HG03565 (cell line): Measurements from ENCODE around the gene IER5L.
"Not testable (repeated sequence)": the region's sequence is repeated elsewhere in the genome, so short reads cannot be mapped to it uniquely, and the experiment has no call there.

Experiments
- ATAC-seq: cut with Tn5 transposase; IDR thresholded peaks from one replicate; pipeline ENCODE4 v1.9.1; 2021; ENCODE audit warnings: mild to moderate bottlenecking, moderate library complexity; ENCODE audit not compliant: unreplicated experiment

IER5L gene

GRCh38 chr9:129140397-129141065, 37.5 kb downstream of the IER5L start:
- ATAC-seq = peak; percentile 9

- ATAC-seq = peak; percentile 57
Measured at GRCh38 chr9:129139993-129140396, 38.1 kb downstream of the IER5L start.

- ATAC-seq = no peak
Measured at GRCh38 chr9:129139233-129139992, 38.6 kb downstream of the IER5L start.

DNA sequence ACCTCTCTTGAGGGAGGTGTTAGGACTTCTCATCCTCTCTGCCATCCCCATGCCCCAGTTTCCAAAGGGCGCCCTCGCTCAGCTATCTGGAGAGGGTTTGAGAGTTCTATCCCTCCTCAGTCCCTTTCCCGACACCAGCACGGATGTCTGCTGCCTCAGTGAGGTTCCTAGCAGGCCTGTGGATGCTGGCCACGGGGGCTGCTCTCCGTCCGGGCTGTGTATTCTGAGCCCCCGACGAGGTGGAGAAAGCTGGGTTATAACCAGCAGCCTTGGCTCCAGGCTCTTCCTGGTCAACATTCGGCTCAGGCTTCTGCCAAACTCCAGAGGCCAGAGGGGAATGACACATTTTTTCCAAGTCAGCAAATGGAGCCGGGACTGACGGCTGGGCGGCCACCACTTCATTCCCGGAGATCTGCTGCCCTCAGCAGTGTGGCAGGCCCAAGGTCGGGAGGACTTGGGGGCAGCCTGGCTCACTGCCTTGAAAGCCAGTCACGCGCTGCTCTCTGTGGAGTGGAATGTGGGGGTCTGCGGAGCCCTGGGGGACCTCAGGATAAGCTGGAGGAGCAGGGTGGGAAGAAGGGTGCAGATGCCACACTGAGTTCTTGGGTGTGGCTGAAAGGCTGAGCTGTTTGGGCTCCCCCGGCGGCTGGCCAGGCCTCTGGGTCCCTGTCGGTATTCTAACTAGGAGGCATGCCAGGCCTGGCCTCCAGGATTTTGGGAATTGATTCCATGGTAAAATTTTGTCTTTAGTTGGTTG, 39.4 kb downstream of the IER5L start:
- ATAC-seq = no peak

DNA sequence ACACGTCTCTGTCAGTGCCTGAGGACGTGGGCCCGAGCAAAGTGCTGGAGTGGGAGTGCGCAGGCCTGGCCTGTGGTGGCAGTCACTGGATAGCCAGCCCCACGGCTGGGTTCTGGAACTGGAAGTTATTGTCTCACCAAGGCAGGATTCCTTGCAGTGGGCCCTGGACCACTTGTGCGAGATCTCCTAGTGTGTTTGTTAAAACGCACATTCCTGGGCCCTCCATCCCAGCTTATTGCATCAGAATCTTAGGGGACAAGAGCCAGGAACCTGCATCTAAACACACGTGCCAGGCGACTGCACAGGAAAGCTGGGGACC, 40.0 kb downstream of the IER5L start:
- no peak for ATAC-seq

- ATAC-seq = no peak
Measured at GRCh38 chr9:129137292-129138143, 40.5 kb downstream of the IER5L start.

DNA sequence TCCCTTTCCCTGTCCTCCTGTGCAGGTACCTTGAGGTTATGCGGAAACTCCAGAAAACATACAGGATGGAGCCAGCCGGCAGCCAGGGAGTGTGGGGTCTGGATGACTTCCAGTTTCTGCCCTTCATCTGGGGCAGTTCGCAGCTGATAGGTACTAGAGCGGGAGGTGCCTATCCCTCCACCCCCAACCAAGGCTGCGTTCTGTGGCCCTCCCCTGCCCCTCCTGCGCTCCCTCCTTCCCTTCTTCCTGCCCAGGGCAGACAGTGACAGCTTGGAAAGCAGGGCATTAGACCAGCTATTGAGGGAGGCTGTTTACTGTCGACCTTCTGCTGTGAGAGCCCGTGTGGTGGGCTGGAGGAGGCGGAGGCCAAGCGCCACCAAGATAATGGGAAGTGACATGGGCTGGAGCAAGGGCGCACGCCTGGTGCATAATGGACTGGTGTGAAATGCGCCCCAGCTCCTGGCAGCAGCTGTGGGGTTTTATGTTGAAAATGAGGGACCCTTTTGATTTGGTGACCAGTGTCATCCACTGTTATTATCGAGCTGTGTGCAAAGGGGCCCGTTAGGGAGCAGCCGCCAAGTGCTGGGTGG, 41.5 kb downstream of the IER5L start:
- no peak for ATAC-seq

DNA sequence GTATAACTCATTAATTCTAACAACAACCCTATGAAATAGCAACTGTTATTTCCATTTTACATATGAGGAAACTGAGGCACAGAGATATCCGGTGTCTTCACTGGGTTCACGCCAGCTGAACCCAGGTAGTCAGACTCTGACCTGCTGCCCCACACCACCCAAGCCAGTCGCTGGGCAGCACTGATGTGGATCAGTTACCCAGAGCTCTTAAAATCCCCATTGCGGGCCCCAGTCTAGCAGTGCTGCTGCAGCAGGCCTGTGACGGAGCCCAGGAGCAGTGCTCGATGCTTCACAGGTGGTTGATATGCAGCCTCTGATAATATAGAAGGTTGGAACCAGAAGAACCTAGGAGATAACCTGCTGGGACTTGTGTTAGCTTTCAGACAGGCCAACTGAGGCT, 42.6 kb downstream of the IER5L start:
- no peak for ATAC-seq

DNA sequence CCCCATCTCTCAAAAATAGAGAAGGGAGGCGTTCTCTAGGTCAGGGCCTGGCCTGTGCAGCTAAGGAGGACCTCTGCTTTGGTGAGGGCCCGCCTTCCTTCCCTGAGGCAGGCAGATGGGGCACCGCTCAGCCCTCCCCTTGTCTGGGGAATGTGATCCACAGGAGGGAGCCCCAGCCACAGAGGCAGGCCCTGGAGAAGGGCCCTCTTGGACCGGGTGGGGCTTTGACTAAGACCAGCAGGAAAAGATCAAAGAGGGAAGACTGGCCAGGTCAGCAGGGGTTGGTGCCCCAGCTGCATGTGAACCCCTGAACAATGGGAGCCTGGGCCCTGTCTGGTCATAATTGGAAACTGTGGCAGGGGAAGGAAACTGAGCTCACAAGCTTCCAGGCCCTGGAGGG, 45.0 kb downstream of the IER5L start:
- ATAC-seq = no peak

DNA sequence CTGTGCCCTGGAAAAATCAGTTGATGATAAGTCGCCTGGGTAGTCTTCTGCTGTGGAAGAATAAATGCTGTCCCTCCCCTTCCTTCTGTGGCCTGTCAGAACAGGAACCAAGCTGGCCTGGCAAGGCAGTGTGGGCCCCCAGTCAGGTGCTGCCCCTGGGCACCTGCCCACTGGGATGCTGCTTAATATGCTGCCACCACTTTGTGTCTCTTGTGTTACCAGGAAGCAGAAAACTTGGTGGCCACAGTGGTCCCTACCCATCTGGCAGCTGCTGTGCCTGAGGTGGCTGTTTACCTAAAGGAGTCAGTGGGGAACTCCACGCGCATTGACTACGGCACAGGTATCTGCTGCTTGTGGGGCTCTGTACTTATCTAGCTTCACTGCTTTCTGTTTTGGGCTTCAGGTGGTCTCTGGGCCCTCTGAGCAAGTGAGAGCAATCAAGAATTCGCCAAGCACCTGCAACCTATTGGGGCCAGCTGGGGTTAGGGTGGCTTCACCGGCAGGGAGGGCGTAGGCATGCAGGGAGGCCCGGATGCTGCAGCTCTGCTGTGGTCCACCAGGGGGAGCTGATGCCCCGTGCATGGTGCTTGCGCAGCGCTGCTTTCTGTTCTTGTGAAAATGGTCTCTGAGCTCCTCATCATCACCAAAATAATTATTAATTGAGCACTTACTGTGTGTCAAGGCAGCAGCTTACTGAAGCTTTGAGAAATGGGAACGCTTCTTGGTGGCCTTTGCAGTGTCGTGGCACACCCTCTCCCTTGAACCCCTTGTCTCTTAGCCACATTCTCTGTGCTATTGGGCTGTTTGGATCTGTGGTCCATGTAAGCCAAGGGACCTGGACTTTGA, 46.5 kb downstream of the IER5L start:
- peak; percentile 60 for ATAC-seq

- no peak for ATAC-seq
Measured at GRCh38 chr9:129130791-129131190, 47.3 kb downstream of the IER5L start.

GRCh38 chr9:129130271-129130670, 47.8 kb downstream of the IER5L start:
- ATAC-seq = not testable (repeated sequence)

DNA sequence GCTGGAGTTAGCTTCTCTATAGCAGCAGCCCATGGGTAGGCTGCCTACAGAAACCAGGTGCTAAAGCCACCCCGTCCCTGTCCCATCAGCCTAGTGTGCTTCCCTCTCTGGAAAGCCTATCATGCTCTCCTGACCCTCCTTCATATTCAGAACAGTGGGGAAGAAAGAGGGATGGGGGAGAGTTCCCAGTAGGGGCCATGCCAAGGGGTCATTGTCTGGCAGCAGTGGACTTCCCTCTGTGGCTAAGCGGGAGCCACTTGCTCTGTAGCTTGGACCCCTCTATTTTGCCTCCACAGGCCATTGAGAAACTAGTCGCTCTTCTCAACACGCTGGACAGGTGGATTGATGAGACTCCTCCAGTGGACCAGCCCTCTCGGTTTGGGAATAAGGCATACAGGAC, 49.4 kb downstream of the IER5L start:
- no peak for ATAC-seq

DNA sequence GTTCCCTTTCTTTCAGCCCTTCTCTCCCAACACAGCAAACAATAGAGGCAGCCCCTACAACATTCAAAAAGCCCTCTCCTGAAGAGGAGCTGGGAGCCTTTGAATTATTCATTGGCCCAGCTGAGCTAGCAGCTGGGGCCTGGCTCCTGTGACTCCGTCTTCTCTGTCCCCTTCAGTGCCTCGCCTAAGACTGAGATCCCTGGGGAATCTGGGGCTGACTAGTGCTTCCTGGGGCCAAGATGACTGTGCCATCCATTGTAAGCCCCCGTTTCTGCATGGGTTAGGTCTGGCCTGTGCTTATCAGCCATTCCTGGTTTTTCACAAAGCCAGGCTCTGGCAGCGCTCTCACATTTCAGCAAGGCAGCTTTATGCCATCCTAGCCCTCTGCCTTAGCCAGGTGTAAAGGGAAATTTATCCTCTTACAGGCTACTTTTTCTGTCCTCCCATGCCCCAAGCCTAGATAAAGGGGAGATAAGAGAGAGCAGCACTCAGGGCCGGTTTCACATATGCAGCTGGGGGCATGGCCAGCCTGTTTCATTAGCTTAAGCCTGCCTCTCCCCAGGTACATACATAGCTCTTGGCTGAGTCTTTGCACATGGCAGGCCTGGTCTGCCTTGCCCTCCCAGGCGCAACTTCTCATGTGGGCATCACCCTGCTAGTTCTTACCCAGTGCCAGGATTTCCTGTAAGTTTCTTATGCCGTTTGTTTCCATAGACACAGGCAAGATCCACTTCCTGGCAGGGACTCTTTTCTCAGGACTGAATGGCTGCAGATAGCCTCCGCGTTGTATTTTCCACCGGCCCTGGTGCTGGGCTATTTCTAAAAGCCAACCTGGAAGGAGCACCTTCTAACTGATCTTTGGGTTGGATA, 51.1 kb downstream of the IER5L start:
- no peak for ATAC-seq
